Measurements from ENCODE around the gene ARID5B. TPM values are rescaled to one million over a fixed set of nuclear protein-coding genes. Genes with fewer than 3 reads are reported as not detected.
A peak's percentile ranks its signal among the peaks of the same experiment; 100 is the strongest.

Gene ARID5B
- polyA plus RNA-seq, 3 donors = 48.6 to 56.9 (median 53.0) TPM

DNA sequence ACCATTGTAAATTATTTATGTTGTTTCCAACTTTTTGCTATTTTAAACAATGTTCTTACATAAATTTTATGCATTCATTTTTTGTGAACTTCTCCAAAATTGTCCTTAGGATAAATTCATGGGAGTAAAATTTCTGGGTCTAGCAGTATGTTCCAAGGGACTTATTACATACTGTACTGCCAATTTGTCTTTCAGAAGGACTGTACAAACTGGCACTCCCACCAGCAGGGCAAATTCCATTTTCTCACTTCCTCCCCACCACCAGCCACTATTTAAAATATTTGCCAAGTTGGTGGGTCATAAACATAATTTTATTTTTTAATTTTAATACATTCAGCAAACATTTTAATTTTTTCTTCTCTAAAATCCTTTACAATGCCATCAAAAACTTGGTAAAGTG, 13.7 kb upstream of the ARID5B start:
- no peak for DNase-seq (ENCODE audit: low read depth in 3 of 3, low spot score in 2 of 3)

DNA sequence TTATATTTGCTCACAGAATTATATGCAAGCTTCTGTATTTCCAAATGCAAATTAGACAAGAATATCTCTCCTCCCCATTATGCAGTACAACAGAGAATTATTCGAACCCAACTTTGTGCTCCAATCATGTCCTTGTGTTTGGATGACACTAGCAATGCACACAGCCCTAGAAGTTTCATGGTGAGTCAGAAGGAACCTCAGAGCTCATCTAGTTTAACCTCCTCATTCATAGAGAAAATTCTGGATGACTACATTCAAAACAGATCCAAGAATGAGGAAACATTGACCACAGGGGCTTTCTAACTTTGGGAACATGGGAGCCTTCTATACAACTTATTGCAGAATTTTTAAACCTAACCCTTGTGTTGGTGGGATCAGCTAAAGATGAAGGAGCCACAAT, 12.8 kb upstream of the ARID5B start:
- DNase-seq (ENCODE audit: low read depth in 3 of 3, low spot score in 2 of 3) = no peak

DNA sequence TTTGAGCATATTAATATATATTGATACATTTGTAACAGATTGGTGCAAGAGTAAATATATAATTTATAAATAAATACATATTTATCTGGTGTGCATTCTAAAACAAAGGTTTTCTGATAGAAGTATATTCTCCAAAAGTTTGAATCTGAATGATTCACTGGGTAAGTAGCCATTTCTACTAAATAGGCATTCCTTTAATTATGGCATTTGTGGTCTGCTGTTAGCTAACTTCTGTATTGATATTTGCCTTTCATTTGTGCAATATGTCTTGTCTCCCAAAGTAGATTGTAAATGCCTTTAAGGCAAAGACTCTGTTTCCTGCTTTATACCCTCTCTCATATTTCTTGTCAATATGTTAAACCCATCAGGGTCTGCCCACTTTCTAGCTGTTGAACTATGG, 11.1 kb upstream of the ARID5B start:
- DNase-seq (ENCODE audit: low read depth in 3 of 3, low spot score in 2 of 3) = no peak

DNA sequence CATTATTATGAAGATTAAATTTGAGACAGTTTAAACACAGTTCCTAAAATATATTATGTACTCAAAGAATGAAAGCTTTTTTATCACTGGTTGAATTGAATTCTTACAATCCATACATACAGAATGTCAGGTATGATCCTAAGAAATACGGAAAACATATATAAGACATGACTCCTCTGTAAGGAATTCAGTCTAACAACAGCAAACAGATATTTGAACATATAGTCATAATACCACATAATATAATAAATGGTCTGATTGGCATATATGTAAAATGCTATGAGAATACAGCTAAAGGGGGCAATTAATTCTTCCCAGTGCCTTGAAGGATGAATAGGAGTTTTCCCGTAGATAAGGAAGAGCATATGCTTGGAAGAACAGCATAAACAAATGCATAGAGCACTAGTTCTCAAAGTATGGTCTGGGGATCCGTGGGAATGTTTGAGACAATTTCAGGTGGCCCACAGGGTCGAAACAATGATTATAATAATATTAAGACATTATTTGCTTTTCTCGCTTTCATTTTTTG, 10.6 kb upstream of the ARID5B start:
- no peak for DNase-seq (ENCODE audit: low read depth in 3 of 3, low spot score in 2 of 3)

DNA sequence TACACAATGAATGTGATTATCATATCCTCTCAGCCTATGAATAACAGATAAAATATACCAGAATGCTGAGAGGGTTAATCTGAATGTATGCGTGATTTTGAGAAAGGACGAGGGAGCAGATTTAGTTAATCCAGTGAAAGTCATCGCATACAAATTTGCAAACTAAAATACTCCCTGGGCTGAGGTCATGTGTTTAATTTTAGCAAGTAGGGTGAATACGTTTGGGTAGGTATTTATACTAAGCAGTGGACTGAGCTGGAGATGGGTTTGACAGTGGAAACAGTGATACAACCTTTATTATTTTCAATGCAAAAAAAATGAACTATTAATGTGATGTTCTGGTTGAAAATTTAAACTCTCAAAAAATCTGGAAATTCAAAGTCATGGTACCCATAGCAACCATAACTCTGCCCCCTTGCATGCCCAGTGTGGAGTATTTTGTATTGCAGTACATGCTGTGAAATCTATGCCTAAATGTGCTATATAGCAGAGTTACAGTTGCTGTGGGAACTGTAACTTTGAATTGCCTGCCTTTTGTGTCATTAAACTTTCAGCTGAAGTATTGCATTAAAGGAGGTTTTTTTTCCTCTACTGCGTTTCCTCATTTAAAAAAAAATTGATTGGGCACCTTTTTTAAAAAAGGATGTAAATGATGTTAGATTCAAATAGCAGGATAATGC, 9.5 kb upstream of the ARID5B start:
- DNase-seq (ENCODE audit: low read depth in 3 of 3, low spot score in 2 of 3) = no peak

DNA sequence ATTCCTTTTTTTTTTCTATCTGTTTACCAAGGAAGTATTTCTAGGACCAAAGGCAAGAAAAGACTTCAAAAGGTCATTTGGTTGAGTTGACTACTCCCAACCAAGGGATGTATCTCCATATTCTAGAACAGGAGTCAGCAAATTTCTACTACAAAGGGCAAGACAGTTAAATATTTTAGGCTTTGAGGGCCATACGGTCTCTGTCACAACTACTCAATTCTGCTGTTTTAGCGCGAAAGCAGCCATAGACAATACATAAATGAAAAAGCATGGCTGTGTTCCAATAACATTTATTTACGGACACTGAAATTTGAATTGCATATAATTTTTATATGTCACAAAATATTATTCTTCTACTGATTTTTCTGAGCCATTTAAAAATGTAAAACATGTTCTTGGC, 8.5 kb upstream of the ARID5B start:
- no peak for DNase-seq (ENCODE audit: low read depth in 3 of 3, low spot score in 2 of 3)

DNA sequence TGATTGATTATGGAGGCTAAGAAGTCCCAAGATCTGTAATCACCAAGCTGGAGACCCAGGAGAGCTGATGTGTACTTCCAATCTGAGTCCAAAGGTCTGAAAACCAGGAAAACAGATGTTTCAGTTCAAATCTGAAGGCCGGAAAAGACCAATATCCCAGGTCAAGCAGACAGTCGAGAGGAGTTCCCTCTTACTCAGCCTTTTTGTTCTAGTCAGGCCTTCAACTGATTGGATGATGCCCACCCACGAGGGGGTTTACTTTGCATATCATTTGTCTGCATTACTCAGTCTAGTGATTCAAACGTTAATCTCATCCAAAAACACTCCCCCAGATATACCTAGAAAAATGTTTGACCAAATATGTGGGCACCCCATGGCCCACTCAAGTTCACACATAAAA, 7.4 kb upstream of the ARID5B start:
- DNase-seq (ENCODE audit: low read depth in 3 of 3, low spot score in 2 of 3) = no peak

DNA sequence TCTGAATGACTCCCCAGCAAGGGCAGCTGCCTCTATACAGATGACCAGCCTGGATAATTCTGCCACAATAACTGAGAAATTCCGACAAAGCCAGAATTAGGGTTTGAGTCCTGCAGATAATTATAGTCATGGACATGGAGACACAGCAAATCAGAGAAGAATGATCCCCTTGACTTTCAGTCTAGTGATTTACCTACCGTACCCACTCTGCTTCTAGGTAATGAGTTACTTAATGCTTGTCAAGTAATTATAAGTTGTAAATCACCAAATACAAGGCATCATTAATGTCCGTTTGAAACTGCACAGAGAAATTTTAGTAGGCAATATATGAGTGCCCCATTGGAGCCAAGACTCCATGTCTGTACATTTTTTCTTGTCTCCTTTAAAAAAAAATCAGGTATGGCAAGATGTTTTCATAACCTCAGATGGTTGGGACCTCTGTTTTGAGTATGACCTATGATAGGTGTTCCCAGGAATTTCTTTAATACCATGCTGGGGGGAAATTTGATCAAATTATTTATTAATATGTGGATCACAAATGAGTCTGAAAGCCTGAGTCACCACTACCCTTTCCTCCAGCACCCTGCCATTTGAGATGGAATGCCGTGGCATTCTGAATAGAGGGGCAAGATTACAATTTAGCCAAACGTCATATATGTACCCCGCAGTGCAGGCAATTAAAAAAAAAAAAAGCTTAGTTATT, 5.5 kb upstream of the ARID5B start:
- DNase-seq (ENCODE audit: low read depth in 3 of 3, low spot score in 2 of 3) = no peak

DNA sequence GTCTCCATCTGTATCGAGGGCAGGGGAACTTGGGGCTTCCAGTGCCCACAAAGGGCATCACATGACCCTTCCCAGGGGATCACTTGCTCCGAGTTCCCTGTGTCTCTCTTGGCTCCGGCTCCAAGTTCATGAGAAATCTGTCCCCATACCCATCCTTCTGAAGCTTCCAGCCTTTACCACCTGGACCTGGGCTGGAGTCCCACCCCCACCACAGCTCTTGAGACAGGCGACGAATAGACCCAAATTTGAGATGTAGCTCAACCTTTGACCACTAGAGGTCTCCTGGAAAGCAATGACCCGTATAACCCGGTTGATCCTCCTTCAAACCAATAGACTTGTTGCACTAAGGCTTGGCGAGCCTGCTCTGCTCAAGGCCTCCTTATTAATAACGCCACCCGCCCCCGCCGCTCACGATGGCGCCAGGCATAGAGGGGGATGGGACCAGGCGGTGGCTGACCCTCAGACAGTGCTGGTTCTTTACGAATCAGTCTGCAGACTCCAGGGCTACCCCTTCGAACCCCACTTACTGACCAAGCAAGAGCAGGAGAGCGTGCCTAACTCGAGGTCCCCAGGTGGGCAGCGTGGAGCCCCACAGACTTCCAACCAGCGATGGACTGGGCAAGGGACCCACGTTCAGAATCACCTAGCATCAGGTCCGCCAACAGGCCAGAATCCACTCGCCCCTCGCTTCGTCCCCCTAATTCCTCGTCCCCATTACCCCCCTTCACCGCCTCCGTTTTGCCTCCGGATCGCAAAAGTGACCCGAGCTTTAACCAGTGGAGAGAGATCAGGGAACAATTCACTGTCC, 4.4 kb upstream of the ARID5B start:
- DNase-seq (ENCODE audit: low read depth in 3 of 3, low spot score in 2 of 3) = no peak

DNA sequence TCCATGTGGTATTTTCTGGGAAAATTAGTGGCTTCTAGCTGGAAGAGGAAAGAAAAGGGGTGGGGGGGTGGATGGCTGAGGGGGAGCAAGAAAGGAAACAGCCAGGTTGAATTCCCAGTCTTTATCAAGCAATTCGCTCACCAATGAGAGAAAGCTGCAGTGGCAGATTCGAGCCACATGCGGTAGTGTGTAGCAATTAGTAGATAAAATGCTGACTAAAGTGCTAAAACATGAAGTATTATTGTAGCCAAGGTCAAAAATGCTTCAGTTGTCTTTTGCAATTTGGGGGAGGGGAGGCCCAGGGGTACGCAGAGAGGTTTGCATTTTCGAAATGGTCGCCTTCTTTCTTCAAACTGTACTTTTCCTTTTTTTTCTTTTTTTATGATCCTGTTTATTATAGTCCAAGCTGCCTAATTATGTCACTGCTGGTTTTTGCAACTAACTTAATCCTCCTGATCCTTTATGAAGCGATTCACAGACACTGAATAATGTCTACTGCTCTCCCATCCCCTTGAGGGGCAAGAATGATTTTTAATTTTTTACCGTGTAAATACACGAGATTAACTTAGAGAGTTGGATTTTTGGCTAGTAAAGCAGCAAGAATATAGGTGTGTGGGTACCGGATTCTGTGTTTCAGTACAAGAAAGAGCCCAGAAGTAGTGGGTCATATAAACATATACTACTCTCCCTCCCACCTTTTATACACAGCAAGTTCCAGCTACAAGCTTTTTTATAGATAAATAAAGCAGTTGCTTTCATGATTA, 3.6 kb upstream of the ARID5B start:
- no peak for DNase-seq (ENCODE audit: low read depth in 3 of 3, low spot score in 2 of 3)

DNA sequence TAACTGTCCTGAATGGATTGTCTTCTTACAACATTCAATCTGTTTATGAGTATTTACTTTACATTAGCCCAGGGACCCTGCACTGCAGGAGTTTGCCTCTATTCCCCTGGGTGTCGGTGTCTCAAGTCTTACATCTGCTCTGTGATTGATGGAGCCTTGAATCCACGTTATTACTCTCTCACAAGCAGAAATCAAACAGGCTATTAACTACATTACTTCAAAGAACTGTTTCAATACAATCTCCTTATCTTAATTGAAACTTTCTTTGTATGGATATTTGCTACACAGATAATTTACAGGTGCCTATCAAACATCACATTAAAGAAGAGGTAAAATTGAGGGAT, 3.1 kb upstream of the ARID5B start:
- no peak for DNase-seq (ENCODE audit: low read depth in 3 of 3, low spot score in 2 of 3)

DNA sequence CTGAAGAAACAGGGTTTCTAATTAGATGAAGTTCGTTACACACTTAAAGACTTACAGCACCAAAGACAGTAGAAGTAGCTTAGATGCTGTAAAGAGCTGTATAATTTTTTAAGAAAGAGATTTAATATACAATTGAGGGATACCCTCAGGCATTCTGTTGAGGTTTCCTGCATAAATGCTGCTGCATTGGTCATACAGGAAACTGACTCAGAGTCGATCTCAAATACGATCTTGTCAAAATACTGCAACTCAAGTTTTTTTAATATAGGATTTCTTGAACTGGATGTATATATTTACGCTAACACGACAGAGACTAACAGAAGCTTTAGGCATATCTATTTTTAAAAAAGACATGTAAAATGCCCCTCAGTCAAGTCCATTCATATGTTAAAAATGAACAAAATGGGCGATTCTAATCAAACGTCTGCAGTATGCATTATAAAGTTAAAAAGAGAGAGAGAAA, 2.4 kb upstream of the ARID5B start:
- no peak for DNase-seq (ENCODE audit: low read depth in 3 of 3, low spot score in 2 of 3)

DNA sequence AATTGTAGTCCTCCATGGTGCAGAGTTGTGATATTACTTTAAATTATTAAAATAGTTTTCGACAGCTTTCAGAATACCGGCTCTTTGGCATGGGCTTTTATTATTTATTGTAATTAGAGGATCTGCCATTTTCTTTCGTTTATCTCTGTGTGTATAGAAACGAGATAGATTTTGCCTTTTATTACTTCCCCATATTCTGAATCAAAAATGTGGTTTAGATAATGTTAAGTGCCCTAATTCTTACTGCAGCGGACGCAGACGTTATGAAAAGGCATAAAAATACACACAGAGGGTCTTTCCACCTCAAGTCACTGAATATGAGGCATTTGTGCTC, 1.9 kb upstream of the ARID5B start:
- no peak for DNase-seq (ENCODE audit: low read depth in 3 of 3, low spot score in 2 of 3)

DNA sequence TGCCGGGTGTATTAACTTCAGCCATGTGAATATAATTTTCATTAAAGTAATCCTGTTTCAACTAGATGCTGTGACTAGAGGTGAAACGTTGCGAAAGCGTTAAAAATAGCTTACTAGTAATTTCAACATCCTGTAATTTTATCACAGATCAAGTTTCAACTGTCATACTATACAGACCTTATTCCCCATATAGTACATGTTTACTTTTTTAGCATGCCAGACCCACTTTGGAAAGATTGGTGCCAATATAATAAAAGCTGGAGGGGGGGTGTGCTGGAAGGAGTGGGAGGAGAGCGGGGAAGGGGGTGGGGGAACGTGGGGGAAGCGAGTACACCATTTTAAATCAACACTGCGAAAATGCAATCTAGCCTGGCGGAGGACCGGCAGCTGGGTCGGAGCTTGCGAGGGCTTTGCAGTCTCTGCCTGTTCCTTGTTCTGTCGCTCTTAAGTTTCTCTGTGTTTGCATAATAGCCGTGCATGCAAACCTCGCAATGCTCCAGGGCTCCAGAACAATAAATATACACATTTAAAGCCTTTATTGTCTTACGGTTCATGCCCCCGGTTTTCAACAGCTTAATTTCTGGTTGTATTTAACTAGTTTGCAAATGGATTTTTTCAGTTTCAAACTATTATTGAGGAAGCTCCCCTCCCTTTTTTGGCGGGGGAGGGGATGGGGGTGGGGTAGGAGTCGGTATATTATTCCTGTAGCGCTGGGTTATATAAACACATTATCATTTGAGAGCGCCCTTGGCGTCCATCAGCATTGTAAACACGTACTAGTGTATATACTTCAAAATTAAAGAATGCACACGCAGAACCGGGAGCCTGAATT, 1.3 kb upstream of the ARID5B start:
- no peak for DNase-seq (ENCODE audit: low read depth in 3 of 3, low spot score in 2 of 3)

DNA sequence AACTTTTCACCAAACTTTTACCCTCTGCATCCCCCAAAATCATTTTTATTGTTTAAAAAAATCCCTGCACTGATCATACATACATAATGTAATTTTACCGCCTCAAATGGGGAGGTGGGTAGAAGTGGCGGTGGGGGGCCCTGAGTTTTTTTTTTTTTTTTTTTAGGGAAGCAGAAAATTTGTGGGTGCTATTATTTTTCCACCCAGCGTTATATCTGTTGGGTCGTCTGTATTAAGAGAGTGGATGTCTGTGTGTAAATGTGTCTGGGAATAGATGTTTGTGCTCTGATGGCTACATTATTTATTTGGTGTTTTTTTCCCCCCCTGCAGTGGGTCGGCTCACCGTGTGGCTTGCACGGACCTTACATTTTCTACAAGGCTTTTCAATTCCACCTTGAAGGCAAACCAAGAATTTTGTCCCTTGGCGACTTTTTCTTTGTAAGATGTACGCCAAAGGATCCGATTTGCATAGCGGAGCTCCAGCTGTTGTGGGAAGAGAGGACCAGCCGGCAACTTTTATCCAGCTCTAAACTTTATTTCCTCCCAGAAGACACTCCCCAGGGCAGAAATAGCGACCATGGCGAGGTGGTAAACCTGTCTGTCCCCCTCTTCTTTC, 438 bp downstream of the ARID5B start:
- no peak for DNase-seq (ENCODE audit: low read depth in 3 of 3, low spot score in 2 of 3)

DNA sequence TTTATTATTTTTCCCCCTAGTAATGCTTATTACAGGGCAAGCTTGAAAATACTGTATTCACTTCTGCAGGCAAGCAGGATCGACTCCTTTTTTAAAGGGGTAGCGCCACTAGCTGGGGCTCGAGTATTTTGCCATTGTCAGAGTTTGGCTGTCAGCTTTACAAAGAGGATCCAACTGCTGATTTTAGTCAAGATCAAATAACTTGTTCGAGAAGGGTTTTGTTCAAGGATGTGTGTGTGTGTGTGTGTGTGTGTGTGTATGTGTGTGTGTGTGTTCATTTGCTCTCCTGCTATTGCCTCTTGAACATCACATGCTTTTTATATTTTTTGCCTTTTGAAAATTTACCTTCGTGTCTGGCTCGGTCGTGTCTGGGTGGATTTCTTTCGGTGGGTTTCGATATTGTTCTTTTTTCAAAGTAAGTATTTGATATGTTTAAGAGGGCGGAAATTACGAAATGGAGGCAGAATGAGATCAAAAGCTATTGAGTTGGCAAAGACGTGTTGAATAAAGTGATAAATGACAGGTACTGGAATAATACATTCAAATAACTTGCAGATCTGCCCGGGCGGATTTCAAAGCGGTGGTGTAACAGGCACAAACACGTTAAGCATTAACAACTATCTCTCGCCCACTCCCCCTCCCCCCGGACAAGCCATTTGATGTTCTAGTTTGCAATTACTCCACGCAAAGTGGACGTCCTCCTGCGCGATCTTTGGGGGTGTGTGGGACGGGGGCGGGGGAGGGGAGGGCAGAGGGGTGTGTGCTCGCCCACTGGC, 1.1 kb downstream of the ARID5B start:
- DNase-seq (ENCODE audit: low read depth in 3 of 3, low spot score in 2 of 3) = peak in 1 of 3 donors; percentile 53

DNA sequence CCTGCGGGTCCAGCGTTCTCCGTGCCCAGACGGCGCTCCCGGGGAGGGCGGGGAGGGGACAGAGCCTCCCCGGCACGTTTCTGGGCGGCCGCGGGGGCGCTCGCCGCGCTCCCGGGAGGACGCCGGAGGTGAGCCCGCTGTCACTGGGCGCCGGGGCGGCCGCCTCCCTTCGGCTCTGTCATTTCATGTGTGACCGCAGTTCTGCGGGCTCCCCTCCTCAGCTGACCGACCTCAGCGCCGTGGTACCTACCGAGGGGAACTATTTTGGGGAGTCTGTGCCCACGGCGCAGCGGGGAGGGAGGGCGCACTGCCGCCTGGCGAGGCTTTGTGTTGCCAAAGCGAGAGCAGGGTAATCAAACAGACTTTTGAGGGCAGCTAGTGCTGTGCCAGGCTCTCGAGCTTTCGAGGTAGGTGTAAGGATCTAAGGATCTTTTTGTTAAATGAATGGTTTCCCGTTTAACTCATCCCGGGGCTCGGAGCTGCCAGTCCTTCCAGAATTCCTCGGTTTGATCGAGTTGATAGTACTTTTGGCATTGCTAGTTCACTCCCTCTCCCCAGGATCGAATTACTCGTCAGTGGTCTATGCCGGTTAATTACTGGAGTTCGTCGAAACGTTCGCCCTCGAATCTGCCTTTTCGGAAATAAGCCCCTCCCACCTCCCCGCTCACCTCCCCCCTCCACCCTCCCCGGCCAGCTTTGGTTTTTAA, 1.9 kb downstream of the ARID5B start:
- DNase-seq (ENCODE audit: low read depth in 3 of 3, low spot score in 2 of 3) = peak in 1 of 3 donors; percentile 53

DNA sequence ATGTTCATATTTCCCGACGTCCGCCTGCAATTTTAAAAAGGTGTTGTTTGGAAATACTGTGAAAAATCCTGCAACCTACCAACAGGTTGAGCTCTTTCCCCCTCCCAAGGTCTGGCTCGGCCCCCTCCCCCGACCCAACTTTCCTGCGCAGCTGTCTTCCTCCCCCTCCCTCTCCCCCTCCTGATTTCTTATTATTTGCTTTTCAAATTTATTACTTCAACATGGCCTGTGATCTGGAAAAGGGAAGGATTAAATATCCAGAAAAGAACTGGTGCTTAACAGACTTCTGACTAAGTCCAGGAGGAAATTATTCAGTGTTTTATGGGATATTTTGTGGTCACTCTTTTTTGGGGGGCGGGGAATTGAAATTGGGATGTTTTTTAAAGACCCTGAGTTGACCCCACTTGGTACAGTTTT, 2.4 kb downstream of the ARID5B start:
- DNase-seq (ENCODE audit: low read depth in 3 of 3, low spot score in 2 of 3) = peak in 1 of 3 donors; percentile 52
